Activated CD4-positive, CD25-positive, alpha-beta regulatory T cell treated with anti-CD3 and anti-CD28 coated beads, Interleukin-2, amount 50 U/mL, for 72 hours (primary cell): ENCODE data around the gene BIRC2.
"Not testable (repeated sequence)": the region's sequence is repeated elsewhere in the genome, so short reads cannot be mapped to it uniquely, and the experiment has no call there.

ENCODE experiments used
- DNase-seq: peaks from one replicate; pipeline ENCODE4 v3.0.0; 2021

BIRC2 gene

GRCh38 chr11:102323542-102324251 lies 23.3 kb upstream of the BIRC2 start:
- DNase-seq, result no peak

GRCh38 chr11:102325088-102325487 lies 21.9 kb upstream of the BIRC2 start:
- DNase-seq, result no peak

- DNase-seq, result no peak
These were observed 18.3 kb upstream of the BIRC2 start for GRCh38 chr11:102328748-102329147.

GRCh38 chr11:102330231-102330630 lies 16.8 kb upstream of the BIRC2 start:
- no peak for DNase-seq

- no peak for DNase-seq
These were observed 15.7 kb upstream of the BIRC2 start for GRCh38 chr11:102331341-102331740.

GRCh38 chr11:102332611-102332994 lies 14.4 kb upstream of the BIRC2 start:
- no peak for DNase-seq

- no peak for DNase-seq
These were observed 8.5 kb upstream of the BIRC2 start for GRCh38 chr11:102338479-102339010.

GRCh38 chr11:102341311-102341710 lies 5.7 kb upstream of the BIRC2 start:
- DNase-seq, result not testable (repeated sequence)

- peak; percentile 64 for DNase-seq
These were observed 5.1 kb upstream of the BIRC2 start for GRCh38 chr11:102341844-102342318.

GRCh38 chr11:102343809-102344208 lies 3.2 kb upstream of the BIRC2 start:
- no peak for DNase-seq

GRCh38 chr11:102345904-102346303 lies 1.1 kb upstream of the BIRC2 start:
- DNase-seq, result no peak

GRCh38 chr11:102346456-102346747 lies 612 bp upstream of the BIRC2 start:
- no peak for DNase-seq

GRCh38 chr11:102347462-102348370 lies 702 bp downstream of the BIRC2 start:
- DNase-seq, result no peak

- no peak for DNase-seq
These were observed 10.1 kb downstream of the BIRC2 start for GRCh38 chr11:102357116-102357515.

GRCh38 chr11:102359372-102359771 lies 12.4 kb downstream of the BIRC2 start:
- DNase-seq, result no peak

- no peak for DNase-seq
These were observed 13.7 kb downstream of the BIRC2 start for GRCh38 chr11:102360681-102361080.

- DNase-seq, result no peak
These were observed 14.3 kb downstream of the BIRC2 start for GRCh38 chr11:102361086-102362031.

- DNase-seq, result no peak
These were observed 18.0 kb downstream of the BIRC2 start for GRCh38 chr11:102364991-102365390.

GRCh38 chr11:102367364-102367763 lies 20.4 kb downstream of the BIRC2 start:
- DNase-seq, result no peak

GRCh38 chr11:102368472-102368871 lies 21.5 kb downstream of the BIRC2 start:
- DNase-seq, result no peak

- not testable (repeated sequence) for DNase-seq
These were observed 27.8 kb downstream of the BIRC2 start for GRCh38 chr11:102374633-102375424.
